Spleen (tissue), 11 donors: ENCODE data around the gene BAHCC1. TPM values are rescaled to one million over a fixed set of nuclear protein-coding genes. Genes with fewer than 3 reads are reported as not detected.

Source experiments
- DNase-seq: peaks from one replicate; pipeline ENCODE4 v3.0.0-alpha.2; 2020
- H3K27ac ChIP-seq, 8 donors: fragments of 200-600 bp; sonication (generic) in 7 of 8; 1 replicate in 4 of 8; 2 replicates in 4 of 8; pipeline versions ENCODE4 v1.5.0 to v1.8.0; 2016 to 2021; ENCODE audit warnings: inconsistent platforms in 4 of 8, mild to moderate bottlenecking in 4 of 8, moderate library complexity in 1 of 8
- H3K27me3 ChIP-seq, 7 donors: fragments of 200-600 bp; sonication (generic) in 6 of 7; replicated peaks in 1 of 7; 1 replicate in 4 of 7; 2 replicates in 3 of 7; pipeline versions ENCODE4 v1.5.0 to v1.8.0; 2016 to 2021; ENCODE audit warnings: inconsistent platforms in 3 of 7, mild to moderate bottlenecking in 1 of 7
- H3K36me3 ChIP-seq, 6 donors: fragments of 200-600 bp; sonication (generic) in 5 of 6; 1 replicate in 4 of 6; 2 replicates in 2 of 6; pipeline versions ENCODE4 v1.5.0 to v1.8.0; 2016 to 2021; ENCODE audit warnings: inconsistent platforms in 2 of 6
- H3K4me1 ChIP-seq, 6 donors: fragments of 200-600 bp; sonication (generic) in 5 of 6; 1 replicate in 3 of 6; 2 replicates in 3 of 6; pipeline versions ENCODE4 v1.5.0 to v1.8.0; 2016 to 2021; ENCODE audit warnings: inconsistent platforms in 3 of 6
- H3K4me3 ChIP-seq, 8 donors: fragments of 200-600 bp; sonication (generic) in 7 of 8; 1 replicate in 4 of 8; 2 replicates in 4 of 8; pipeline versions ENCODE4 v1.5.0 to v1.8.0; 2016 to 2021; ENCODE audit warnings: inconsistent platforms in 4 of 8, mild to moderate bottlenecking in 4 of 8, moderate library complexity in 2 of 8
- H3K9me3 ChIP-seq, 8 donors: fragments of 200-600 bp; sonication (generic) in 7 of 8; 1 replicate in 4 of 8; 2 replicates in 4 of 8; pipeline versions ENCODE4 v1.5.0 to v1.8.0; 2016 to 2021; ENCODE audit warnings: inconsistent platforms in 4 of 8
- POLR2A ChIP-seq, 3 donors: fragments of 450-650 bp; IDR thresholded peaks; one replicate each; pipeline ENCODE4 v1.5.1; 2017; ENCODE audit warnings: antibody characterized with exemption in 3 of 3, mild to moderate bottlenecking in 1 of 3
- POLR2AphosphoS5 ChIP-seq, 3 donors: sonication (generic); formaldehyde crosslinking; IDR thresholded peaks; one replicate each; pipeline ENCODE4 v1.5.1; 2017; ENCODE audit warnings: antibody characterized with exemption in 3 of 3
- WGBS, 5 donors: extraction: QIAGEN DNeasy Blood & Tissue Kit in 3 of 5; methylation state at CpG; one replicate each; pipeline versions ENCODE4 v1.1.5 to v1.1.7; 2013 to 2018; 5-methylcytosine and 5-hydroxymethylcytosine counted together
- intact Hi-C: fragments of 100-400 bp; cut with DNase I; formaldehyde crosslinking; loops from one replicate; pipeline ENCODE4 v1.15.0; 2023; ENCODE audit warnings: low total_unique reads
- polyA plus RNA-seq, 3 donors: library from polyadenylated mRNA; stranded (reverse); fragments of 200-250 nt; gene quantifications; one replicate each; pipeline ENCODE4 v1.2.1, GENCODE V29; 2013
- total RNA-seq, 7 donors: library from RNA; depleted of rRNA in 3 of 7; stranded (reverse); fragments of >200 nt in 3 of 7; fragmentation: NEBNext Ultra II Directional in 4 of 7; extraction: Animal tissue kit (Norgen Biotek cat#: 25700) in 4 of 7; gene quantifications; one replicate each; pipeline versions ENCODE4 v1.1.0 to v1.2.1, GENCODE V29; 2016 to 2021
- TF ChIP-seq, protein P1 (sequence below), 11 experiments: fragments of 200-600 bp in 7 of 11; fragments of 450-650 bp in 4 of 11; sonication (generic) in 4 of 11; IDR thresholded peaks in 8 of 11; conservative IDR thresholded peaks in 3 of 11; 1 replicate in 7 of 11; 2 replicates in 4 of 11; pipeline versions ENCODE4 v1.4.0 to v1.8.0; 2016 to 2021; ENCODE audit warnings: antibody characterized with exemption in 11 of 11, inconsistent platforms in 4 of 11, mild to moderate bottlenecking in 1 of 11
- donor health status: healthy with polysubstance abuse.
- donor health status: DM: no; HTN: no; CAD: no; lungs with moderate emphysema.
- donor health status: DM: no; HTN: no; CAD: no.
- donor health status: Bipolar disorder and iron deficiency.
- donor health status: healthy.
- donor health status: DM: no; HTN: no; CAD: no.
- donor health status: DM: yes; HTN: yes; CAD: no.

The BAHCC1 gene
- total and polyA plus RNA-seq, 10 donors, result 1.7 to 20.3 (median 12.4) TPM

DNA sequence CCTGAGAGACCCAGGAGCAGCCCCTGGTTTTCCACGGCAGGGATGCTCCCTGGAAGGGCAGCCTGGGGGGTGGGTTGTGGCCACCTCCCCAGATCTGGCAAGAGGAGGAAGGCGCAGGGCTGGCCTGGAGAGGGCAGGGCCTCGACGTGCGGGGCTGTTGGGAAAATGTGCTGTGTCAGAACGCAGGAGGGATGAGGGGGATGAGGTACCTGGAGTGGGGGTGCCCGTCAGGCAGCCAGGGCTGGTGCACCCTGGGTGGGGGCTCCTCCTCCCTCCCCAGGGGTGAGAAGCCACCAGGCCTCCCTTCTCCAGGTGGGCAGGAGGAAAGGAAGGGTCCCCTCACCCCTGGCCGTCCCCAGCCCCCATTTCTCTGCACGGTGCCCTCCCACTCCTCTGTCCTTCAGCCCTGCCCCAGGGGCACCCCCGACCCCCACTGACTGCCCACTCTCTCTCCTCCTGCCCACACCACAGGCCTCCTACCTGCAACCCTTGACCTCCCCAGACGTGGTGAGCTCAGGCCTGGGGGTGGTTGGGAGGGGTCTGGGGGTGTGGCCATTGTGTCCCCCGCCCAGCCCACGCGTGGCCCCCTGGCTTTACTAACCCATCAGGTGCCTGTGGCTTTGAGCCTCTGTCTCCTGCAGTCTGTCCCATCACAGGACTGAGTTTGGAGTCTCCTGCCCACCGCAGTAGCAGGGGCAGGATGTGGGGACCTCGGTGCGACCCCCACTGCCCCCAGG lies 39.6 kb downstream of the BAHCC1 start:
- intact Hi-C loops, result no loop called here
- Histone ChIP-seq H3K9me3 (no peaks in the 10 kb centered on the region), H3K4me1 (peaks cover 8 to 79% (median 50%) of the 10 kb centered on the region in 6 donors), H3K4me3 (no peak overlapping the region), H3K36me3 (no peaks in the 10 kb centered on the region), H3K27ac (peak overlapping the region in 7 of 8 donors; percentile 13 to 78 (median 73)), H3K27me3 (peaks cover 0 to 73% (median 7%) of the 10 kb centered on the region in 7 donors)
- TF ChIP-seq POLR2A (IDR thresholded peaks at IDR 0.05) (no peak), POLR2AphosphoS5 (IDR thresholded peaks at IDR 0.05) (no peak)
- TF ChIP-seq, protein P1, sequence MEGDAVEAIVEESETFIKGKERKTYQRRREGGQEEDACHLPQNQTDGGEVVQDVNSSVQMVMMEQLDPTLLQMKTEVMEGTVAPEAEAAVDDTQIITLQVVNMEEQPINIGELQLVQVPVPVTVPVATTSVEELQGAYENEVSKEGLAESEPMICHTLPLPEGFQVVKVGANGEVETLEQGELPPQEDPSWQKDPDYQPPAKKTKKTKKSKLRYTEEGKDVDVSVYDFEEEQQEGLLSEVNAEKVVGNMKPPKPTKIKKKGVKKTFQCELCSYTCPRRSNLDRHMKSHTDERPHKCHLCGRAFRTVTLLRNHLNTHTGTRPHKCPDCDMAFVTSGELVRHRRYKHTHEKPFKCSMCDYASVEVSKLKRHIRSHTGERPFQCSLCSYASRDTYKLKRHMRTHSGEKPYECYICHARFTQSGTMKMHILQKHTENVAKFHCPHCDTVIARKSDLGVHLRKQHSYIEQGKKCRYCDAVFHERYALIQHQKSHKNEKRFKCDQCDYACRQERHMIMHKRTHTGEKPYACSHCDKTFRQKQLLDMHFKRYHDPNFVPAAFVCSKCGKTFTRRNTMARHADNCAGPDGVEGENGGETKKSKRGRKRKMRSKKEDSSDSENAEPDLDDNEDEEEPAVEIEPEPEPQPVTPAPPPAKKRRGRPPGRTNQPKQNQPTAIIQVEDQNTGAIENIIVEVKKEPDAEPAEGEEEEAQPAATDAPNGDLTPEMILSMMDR (IDR thresholded peaks at IDR 0.05 in 8 of 11, conservative IDR thresholded peaks at IDR 0.05 in 3 of 11), result no peak
- DNase-seq, result no peak
- WGBS, 5 donors, result 58 to 70% (median 67%) methylated on average over 8 to 17 of the region's 17 CpGs

DNA sequence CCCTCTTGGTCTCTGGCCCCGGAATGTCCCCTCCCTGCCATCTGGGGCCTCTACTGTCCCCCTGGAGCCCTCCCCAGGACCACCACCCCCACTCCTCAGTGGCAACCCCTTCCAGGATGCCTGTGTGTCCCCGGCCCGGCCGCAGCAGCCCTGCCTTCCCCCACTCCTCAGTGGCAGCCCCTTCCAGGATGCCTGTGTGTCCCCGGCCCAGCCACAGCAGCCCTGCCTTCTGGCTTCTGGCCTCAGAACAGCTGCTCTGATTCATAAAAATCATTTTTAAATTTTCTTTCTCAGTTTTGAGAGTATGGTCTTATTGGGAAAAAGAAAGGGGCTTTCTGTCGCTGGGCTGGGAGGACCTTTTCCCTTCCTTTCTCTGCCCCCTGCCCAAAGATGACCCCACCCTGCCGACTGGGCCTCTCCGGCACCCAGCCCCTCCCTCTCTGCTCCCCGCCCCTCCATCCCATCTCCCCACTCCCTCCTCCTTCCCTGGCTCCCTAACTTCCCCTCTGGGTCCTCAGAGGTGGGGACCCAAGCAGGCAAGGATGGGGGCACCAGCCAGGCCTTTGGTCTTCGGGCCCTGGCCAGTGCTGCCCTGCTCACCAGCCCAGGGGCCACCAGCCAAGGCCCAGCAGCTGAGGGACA lies 40.5 kb downstream of the BAHCC1 start:
- no peak for TF ChIP-seq POLR2A (IDR thresholded peaks at IDR 0.05)
- TF ChIP-seq POLR2AphosphoS5 (IDR thresholded peaks at IDR 0.05), result no peak
- TF ChIP-seq, protein P1 (IDR thresholded peaks at IDR 0.05 in 8 of 11, conservative IDR thresholded peaks at IDR 0.05 in 3 of 11), result no peak
- DNase-seq, result no peak
- H3K36me3 ChIP-seq, result no peaks in the 10 kb centered on the region
- no peaks in the 10 kb centered on the region for H3K9me3 ChIP-seq
- H3K27ac ChIP-seq, result peak overlapping the region; percentile 48 to 78 (median 72)
- peaks cover 0 to 69% (median 42%) of the 10 kb centered on the region in 6 donors for H3K4me1 ChIP-seq
- 56 to 63% (median 62%) methylated on average over 10 of the region's 10 CpGs for WGBS, 5 donors
- H3K4me3 ChIP-seq, result no peak overlapping the region
- H3K27me3 ChIP-seq, result peaks cover 0 to 73% (median 0%) of the 10 kb centered on the region in 7 donors
- intact Hi-C loops, result no loop called here

DNA sequence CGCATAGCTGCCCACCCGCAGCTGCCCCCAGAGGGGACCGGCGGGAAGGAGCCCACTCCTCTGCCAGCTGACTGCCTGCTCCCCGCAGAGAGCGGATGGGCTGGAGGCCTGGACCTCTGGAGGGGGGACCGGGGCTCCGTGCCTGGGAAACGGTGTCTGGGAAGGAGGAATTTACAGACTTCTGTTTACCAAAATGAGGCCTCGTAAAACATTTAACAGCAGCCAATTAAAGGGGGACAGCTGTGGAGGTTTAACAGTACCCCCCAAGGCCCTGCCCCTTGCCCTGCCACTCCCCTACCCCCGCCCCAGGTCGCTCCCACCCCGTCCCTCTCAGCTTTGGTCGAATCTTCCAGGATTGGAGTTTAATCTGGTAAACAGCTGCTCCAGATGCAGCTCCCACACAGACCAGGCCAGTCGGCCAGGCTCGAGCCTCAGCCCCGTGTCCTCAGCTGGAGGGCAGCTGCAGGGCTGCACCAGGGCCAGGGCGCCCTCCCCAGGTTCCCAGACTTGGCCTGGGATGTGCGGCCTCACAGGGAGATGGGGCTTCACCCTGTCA lies 41.1 kb downstream of the BAHCC1 start:
- DNase-seq, result no peak
- TF ChIP-seq, protein P1 (IDR thresholded peaks at IDR 0.05 in 8 of 11, conservative IDR thresholded peaks at IDR 0.05 in 3 of 11), result no peak
- TF ChIP-seq POLR2A (IDR thresholded peaks at IDR 0.05) (no peak), POLR2AphosphoS5 (IDR thresholded peaks at IDR 0.05) (peak; percentile 8 to 76 (median 72))
- Histone ChIP-seq H3K27me3 (peaks cover 0 to 69% (median 0%) of the 10 kb centered on the region in 7 donors), H3K4me1 (peaks cover 0 to 65% (median 40%) of the 10 kb centered on the region in 6 donors), H3K27ac (peak overlapping the region; percentile 48 to 78 (median 72)), H3K4me3 (no peak overlapping the region), H3K36me3 (no peaks in the 10 kb centered on the region), H3K9me3 (no peaks in the 10 kb centered on the region)
- WGBS, 5 donors, result 74 to 89% (median 77%) methylated on average over 9 to 19 of the region's 19 CpGs
- intact Hi-C loops, result no loop called here
